Measurements from ENCODE around the gene RGS3.

RGS3 gene

GRCh38 chr9:113566712-113567071 lies 103.2 kb downstream of the RGS3 start:
- TF ChIP-seq CTCF (IDR thresholded peaks at IDR 0.05; ENCODE audit: insufficient read depth, low read length, poor library complexity, severe bottlenecking) = no peak
- peaks cover 11% of the 10 kb centered on the region for H3K36me3 ChIP-seq (ENCODE audit: control insufficient read depth, insufficient read depth, low read length)
- H3K27me3 ChIP-seq (replicated peaks; ENCODE audit: control insufficient read depth, insufficient read depth, low read length) = no peaks in the 10 kb centered on the region
- H3K4me3 ChIP-seq (replicated peaks; ENCODE audit: low read depth, low read length) = no peak overlapping the region
- no peak for DNase-seq (ENCODE audit: extremely low read depth, insufficient read length)

DNA sequence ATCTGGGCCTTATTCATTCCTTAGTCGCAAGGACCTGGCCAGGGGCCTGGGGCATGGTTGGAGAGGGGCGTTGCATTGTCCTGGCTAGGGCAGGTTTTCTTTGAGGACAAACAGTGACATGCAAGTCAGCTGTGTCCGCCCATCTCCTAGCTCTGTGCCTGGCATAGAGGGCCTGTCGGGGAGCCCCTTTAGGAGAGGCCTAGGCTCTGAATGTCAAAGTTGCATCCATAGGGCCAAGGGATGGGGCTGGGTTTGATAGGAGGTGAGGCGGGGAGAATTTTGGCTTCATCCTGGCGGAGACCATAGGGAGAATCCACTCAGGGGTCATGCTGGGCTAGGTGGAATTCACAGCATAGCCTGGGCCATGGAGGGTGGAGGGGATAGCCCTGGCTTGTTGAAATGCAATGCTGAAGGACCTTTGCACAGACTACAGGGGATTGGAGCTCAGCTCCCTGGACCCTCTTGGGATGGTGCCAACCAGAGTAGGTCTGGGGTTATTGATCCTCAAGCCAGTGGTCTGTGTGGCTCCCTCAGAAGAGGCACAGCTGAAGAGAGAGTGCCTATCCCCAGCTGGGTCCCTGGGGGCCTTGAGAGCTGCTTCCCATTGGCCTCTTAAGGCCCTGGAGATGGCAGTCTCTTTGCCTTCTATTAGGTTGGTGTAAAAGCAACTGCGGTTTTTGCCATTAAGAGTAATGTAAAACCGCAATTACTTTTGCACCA lies 104.0 kb downstream of the RGS3 start:
- peaks cover 11% of the 10 kb centered on the region for H3K36me3 ChIP-seq (ENCODE audit: control insufficient read depth, insufficient read depth, low read length)
- H3K4me3 ChIP-seq (replicated peaks; ENCODE audit: low read depth, low read length) = no peak overlapping the region
- DNase-seq (ENCODE audit: extremely low read depth, insufficient read length) = no peak
- no peak for TF ChIP-seq CTCF (IDR thresholded peaks at IDR 0.05; ENCODE audit: insufficient read depth, low read length, poor library complexity, severe bottlenecking)
- H3K27me3 ChIP-seq (replicated peaks; ENCODE audit: control insufficient read depth, insufficient read depth, low read length) = no peaks in the 10 kb centered on the region

DNA sequence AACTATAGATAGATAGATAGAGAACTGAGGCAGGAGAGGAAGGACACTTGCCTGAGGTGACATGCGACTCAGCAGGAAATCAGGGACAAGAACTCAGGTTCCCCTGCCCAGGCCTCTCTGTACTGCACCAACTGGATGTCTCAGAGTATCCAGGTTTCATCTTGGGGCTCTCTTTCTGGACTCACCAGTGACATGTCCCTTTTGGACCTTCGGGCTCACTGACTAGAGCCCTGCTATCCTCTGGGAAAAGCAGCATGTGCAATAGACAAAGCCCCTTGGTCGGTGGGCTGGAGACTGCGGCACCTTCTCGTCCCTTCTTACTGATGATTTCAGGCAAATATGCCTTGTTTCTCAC lies 104.5 kb downstream of the RGS3 start:
- Histone ChIP-seq H3K4me3 (replicated peaks; ENCODE audit: low read depth, low read length) (no peak overlapping the region), H3K27me3 (replicated peaks; ENCODE audit: control insufficient read depth, insufficient read depth, low read length) (no peaks in the 10 kb centered on the region), H3K36me3 (ENCODE audit: control insufficient read depth, insufficient read depth, low read length) (peaks cover 11% of the 10 kb centered on the region)
- no peak for DNase-seq (ENCODE audit: extremely low read depth, insufficient read length)
- no peak for TF ChIP-seq CTCF (IDR thresholded peaks at IDR 0.05; ENCODE audit: insufficient read depth, low read length, poor library complexity, severe bottlenecking)

GRCh38 chr9:113568571-113569321 lies 105.2 kb downstream of the RGS3 start:
- peaks cover 10% of the 10 kb centered on the region for H3K36me3 ChIP-seq (ENCODE audit: control insufficient read depth, insufficient read depth, low read length)
- no peak for DNase-seq (ENCODE audit: extremely low read depth, insufficient read length)
- H3K4me3 ChIP-seq (replicated peaks; ENCODE audit: low read depth, low read length) = no peak overlapping the region
- TF ChIP-seq CTCF (IDR thresholded peaks at IDR 0.05; ENCODE audit: insufficient read depth, low read length, poor library complexity, severe bottlenecking) = no peak
- no peaks in the 10 kb centered on the region for H3K27me3 ChIP-seq (replicated peaks; ENCODE audit: control insufficient read depth, insufficient read depth, low read length)

DNA sequence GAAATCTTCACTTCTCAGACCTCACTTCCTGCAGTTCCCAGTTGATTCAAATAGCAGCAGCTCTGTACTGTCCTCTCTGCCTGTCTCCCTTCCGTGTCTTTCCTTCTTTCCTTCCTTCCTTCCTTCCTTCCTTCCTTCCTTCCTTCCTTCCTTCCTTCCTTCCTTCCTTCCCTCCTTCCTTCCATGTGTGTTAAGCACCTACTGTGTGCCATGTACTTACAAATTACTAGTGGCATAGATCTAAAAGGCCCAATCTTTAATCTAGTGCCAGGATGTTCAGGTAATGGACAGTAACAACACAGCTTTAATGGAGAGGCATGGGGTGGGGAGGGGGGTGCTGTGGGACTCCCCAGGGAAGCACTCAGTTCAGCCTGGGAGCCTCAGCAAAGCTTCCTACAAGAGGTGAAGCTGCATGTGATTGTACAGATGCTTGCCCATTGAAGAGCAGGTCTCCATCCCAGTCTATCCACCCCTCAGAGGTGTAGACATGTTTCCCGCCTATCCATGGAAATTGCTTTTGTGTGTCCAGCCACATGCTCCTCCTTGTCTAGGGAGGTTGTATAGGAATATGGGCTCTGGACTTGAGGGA lies 106.0 kb downstream of the RGS3 start:
- no peak for DNase-seq (ENCODE audit: extremely low read depth, insufficient read length)
- TF ChIP-seq CTCF (IDR thresholded peaks at IDR 0.05; ENCODE audit: insufficient read depth, low read length, poor library complexity, severe bottlenecking) = no peak
- Histone ChIP-seq H3K4me3 (replicated peaks; ENCODE audit: low read depth, low read length) (no peak overlapping the region), H3K36me3 (ENCODE audit: control insufficient read depth, insufficient read depth, low read length) (peaks cover 10% of the 10 kb centered on the region), H3K27me3 (replicated peaks; ENCODE audit: control insufficient read depth, insufficient read depth, low read length) (no peaks in the 10 kb centered on the region)

Data from GM06990 (cell line).